Fibroblast of skin of abdomen (primary cell): ENCODE measurements around the gene TTC34.
"Not testable (repeated sequence)": the region's sequence is repeated elsewhere in the genome, so short reads cannot be mapped to it uniquely, and the experiment has no call there.

ENCODE experiments used
- DNase-seq: peaks from one replicate; pipeline ENCODE4 v3.0.0-alpha.2; 2013

Gene TTC34

GRCh38 chr1:2676726-2677125, 124.8 kb downstream of the TTC34 start:
- DNase-seq: not testable (repeated sequence)

GRCh38 chr1:2671656-2672055, 129.8 kb downstream of the TTC34 start:
- DNase-seq: not testable (repeated sequence)

- DNase-seq: not testable (repeated sequence)
Observed at GRCh38 chr1:2659806-2660205, 141.7 kb downstream of the TTC34 start.

GRCh38 chr1:2657909-2658308, 143.6 kb downstream of the TTC34 start:
- not testable (repeated sequence) for DNase-seq

- DNase-seq: not testable (repeated sequence)
Observed at GRCh38 chr1:2657124-2657523, 144.4 kb downstream of the TTC34 start.

GRCh38 chr1:2655598-2656434, 145.7 kb downstream of the TTC34 start:
- not testable (repeated sequence) for DNase-seq

GRCh38 chr1:2654443-2654948, 147.0 kb downstream of the TTC34 start:
- not testable (repeated sequence) for DNase-seq

GRCh38 chr1:2653741-2654442, 147.6 kb downstream of the TTC34 start:
- not testable (repeated sequence) for DNase-seq

- not testable (repeated sequence) for DNase-seq
Observed at GRCh38 chr1:2652926-2653571, 148.4 kb downstream of the TTC34 start.

GRCh38 chr1:2652152-2652925, 149.2 kb downstream of the TTC34 start:
- DNase-seq: not testable (repeated sequence)

GRCh38 chr1:2650967-2651645, 150.4 kb downstream of the TTC34 start:
- no peak for DNase-seq

GRCh38 chr1:2646837-2647236, 154.7 kb downstream of the TTC34 start:
- no peak for DNase-seq

- no peak for DNase-seq
Observed at GRCh38 chr1:2645776-2646175, 155.7 kb downstream of the TTC34 start.

- no peak for DNase-seq
Observed at GRCh38 chr1:2645143-2645542, 156.3 kb downstream of the TTC34 start.

- no peak for DNase-seq
Observed at GRCh38 chr1:2644591-2645101, 156.8 kb downstream of the TTC34 start.

- no peak for DNase-seq
Observed at GRCh38 chr1:2644171-2644570, 157.3 kb downstream of the TTC34 start.

- no peak for DNase-seq
Observed at GRCh38 chr1:2643414-2644077, 157.9 kb downstream of the TTC34 start.

GRCh38 chr1:2642560-2643413, 158.7 kb downstream of the TTC34 start:
- DNase-seq: peak; percentile 90

- no peak for DNase-seq
Observed at GRCh38 chr1:2642131-2642559, 159.3 kb downstream of the TTC34 start.
